GM19239 (cell line): ENCODE measurements around the gene SLC25A21.
"Not testable (repeated sequence)": the region's sequence is repeated elsewhere in the genome, so short reads cannot be mapped to it uniquely, and the experiment has no call there.

ENCODE experiments used
- DNase-seq: peaks from one replicate; pipeline ENCODE4 v3.0.0; 2011; ENCODE audit warnings: low spot score; ENCODE audit not compliant: insufficient read length
- FAIRE-seq: peaks from 2 replicates; lab custom pipeline; 2011; peaks lifted over from hg19 to GRCh38; lab: Jason Lieb, UNC

The SLC25A21 gene

DNA sequence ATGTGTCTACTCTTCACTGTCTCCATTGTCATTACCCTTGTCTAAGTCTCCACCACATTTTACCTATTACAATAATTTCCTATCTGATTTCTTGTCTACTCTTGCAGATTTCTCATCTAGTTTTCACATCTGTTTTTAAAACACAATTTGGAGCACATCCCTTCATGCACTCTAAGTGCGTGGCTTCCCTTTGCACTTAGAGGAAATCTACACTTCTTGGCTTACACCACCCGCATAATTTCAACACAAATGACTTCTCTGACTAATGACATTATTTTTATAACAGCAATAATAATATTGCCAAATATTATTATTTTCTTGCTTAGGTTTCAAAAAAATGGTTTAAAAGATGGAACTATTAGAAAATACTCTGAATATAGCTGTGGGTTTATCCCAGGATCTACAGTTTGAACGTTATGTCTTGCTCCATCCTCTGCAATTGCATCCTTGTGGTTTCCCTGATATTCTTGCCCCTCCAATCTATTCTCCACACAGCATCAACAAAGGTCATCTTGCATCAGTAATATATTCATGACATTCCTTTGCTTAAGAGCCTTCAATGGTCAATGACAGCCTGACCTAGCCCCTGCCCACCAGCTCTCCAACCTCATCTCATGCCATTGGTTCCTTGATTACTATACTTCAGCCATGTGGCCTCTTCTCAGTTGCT, 153.7 kb downstream of the SLC25A21 start:
- DNase-seq (no peak), FAIRE-seq (no peak)

GRCh38 chr14:37013078-37013477, 159.3 kb downstream of the SLC25A21 start:
- DNase-seq (no peak), FAIRE-seq (no peak)

DNA sequence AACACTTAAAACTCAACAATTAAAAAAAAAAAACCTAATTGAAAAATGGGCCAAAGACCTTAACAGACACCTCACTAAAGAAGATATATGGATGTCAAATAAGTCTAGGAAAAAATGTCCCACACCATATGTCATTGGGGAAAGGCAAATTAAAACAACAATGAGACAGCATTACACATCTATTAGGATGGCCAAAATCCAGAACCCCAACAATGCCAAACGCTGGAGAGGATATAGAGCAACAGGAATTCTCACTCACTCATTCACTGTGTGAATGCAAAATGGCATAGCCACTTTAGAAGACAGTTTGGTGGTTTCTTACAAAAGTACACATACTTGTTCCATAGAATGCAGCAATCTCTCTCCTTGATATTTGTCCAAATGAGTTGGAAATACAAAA, 173.7 kb downstream of the SLC25A21 start:
- no peak for FAIRE-seq
- no peak for DNase-seq

- FAIRE-seq = no peak
- DNase-seq = no peak
Measured at GRCh38 chr14:36997843-36998242, 174.6 kb downstream of the SLC25A21 start.

GRCh38 chr14:36996857-36997590, 175.4 kb downstream of the SLC25A21 start:
- FAIRE-seq (no peak), DNase-seq (no peak)

DNA sequence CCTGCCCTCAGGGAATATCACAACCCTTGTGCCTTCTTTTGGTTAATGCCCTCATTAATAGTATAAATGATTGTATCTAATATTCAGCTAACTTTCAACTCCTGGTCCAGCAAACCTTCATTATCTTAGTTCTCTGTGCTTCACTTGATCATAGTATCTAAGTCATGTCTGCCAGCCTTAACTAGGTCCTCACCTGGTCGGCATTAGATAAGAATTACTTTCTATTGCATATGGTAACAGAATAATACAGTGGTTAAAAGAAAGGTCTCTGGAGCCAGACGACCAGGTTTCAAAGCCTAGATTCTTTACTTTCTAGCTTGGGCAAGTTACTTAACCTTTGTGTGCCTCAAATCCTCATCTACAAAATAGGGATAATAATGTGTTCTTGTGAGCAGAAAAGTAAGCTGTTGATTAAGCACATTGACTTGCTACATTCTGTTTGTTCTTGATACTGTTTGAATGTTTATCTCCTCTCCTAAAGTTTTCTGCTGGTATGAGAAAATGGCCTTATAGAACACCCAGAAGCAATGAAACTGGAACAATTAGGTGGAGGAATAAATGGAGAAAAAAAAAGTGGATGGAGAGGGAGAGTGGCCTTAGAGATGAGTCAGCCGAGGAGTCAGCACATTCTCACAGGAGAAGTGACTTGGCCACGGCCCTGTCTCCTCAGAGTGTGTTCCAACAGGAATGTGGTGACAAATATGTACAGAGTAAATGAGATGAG, 176.1 kb downstream of the SLC25A21 start:
- no peak for FAIRE-seq
- no peak for DNase-seq

GRCh38 chr14:36989806-36990205, 182.6 kb downstream of the SLC25A21 start:
- no peak for DNase-seq
- no peak for FAIRE-seq

- no peak for DNase-seq
- no peak for FAIRE-seq
Measured at GRCh38 chr14:36988989-36989388, 183.4 kb downstream of the SLC25A21 start.

DNA sequence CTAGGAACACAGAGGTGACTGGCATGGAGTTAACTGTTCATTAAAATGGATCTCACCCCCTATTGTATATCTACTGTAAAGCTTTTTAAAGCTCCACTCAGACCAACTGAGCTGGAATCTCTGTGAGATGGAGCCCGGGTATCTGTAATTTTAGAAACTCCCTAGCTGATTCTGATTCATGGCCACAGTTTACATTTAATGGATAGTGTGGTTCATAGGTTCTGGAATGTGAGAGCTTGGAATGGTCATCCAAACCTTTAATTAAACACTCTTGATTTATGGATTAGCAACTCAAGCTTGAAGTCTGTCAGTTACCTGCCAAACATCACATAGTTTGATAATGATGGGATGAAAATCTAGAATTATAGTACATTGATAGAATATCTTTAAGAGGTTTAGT, 183.8 kb downstream of the SLC25A21 start:
- DNase-seq (no peak), FAIRE-seq (no peak)

DNA sequence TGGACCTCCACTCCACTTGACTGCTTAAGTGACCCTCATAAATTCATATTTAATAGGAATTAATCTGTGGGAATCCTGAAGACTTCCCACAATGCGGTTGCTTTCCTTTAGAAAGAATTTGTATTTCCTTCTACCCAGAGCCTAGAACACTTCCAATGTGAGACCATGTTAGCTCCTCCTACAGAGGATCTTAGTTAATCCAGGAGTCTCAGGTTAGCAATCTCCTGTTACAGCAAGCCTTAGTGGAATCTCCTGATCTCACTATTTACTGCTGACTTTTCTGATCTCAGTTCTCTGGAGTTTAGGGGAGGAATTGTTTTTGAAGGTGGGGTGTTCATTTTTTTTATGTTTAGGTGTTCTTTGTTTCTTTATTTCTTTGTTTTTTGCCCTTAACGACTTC, 186.0 kb downstream of the SLC25A21 start:
- FAIRE-seq (no peak), DNase-seq (no peak)

DNA sequence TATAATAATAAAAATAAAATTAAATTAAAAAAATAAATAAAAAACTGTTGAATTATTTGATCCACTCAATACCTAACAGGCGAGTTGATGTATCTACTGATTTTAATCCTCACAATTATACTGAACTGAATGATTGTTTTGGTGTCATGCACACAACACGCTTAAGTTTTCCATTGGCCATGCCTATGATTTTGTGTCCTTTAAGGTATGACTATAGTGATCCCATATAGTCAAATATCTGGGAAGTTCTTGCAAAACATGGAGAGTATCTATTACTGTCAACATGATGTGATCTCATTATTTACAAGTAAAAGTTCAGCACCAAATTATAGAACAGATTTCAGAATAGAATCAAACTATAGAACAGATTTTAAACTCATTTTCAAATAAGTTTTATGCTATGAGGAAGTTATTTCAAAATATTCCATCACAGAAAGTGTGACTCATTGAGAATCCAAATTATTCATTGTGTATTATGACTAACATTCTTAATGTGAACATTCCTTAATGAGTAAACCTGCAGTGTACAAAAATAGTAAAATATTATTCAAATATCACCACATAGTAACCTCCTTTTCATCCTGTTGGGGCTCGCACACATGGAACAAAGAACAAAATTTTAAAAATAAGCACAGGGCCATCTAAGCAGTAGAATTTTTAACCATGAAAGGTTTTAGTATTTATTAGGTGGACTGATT, 190.4 kb downstream of the SLC25A21 start:
- no peak for DNase-seq
- FAIRE-seq = no peak

DNA sequence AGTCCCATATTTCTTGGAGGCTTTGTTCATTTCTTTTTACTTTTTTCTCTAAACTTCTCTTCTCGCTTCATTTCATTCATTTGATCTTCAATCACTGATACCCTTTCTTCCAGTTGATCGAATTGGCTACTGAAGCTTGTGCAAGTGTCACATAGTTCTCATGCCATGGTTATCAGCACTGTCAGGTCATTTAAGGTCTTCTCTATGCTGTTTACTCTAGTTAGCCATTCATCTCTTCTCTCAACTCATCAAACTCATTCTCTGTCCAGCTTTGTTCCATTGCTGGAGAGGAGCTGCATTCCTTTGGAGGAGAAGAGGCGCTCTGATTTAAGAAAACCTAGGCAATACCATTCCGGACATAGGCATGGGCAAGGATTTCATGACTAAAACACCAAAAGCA, 192.0 kb downstream of the SLC25A21 start:
- not testable (repeated sequence) for DNase-seq, FAIRE-seq

- DNase-seq (no peak), FAIRE-seq (no peak)
Measured at GRCh38 chr14:36979863-36980262, 192.5 kb downstream of the SLC25A21 start.

DNA sequence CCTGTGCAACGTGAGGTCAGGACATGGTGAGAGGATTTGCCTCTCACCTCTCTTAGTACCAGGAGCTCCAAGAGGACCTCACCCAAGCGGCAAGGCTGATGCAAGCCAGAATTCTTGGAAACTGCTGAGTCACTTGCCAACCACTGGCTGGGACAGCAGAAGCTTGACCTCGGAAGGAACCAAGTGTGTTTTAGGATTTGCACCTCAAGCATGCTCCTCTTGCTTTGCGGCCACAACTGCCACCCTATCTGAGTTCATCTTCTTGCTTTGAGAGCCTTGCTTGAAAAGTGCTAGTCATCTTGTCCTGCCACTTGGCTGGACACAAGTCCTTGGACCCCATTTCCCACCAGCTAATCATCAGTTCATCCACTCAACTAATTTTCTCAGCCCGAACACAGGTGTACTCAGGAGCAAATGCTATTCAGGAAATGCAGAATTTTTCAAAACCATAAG, 195.8 kb downstream of the SLC25A21 start:
- FAIRE-seq (no peak), DNase-seq (no peak)

- no peak for FAIRE-seq
- DNase-seq = no peak
Measured at GRCh38 chr14:36975834-36976233, 196.6 kb downstream of the SLC25A21 start.

GRCh38 chr14:36974985-36975384, 197.4 kb downstream of the SLC25A21 start:
- no peak for DNase-seq
- FAIRE-seq = no peak

DNA sequence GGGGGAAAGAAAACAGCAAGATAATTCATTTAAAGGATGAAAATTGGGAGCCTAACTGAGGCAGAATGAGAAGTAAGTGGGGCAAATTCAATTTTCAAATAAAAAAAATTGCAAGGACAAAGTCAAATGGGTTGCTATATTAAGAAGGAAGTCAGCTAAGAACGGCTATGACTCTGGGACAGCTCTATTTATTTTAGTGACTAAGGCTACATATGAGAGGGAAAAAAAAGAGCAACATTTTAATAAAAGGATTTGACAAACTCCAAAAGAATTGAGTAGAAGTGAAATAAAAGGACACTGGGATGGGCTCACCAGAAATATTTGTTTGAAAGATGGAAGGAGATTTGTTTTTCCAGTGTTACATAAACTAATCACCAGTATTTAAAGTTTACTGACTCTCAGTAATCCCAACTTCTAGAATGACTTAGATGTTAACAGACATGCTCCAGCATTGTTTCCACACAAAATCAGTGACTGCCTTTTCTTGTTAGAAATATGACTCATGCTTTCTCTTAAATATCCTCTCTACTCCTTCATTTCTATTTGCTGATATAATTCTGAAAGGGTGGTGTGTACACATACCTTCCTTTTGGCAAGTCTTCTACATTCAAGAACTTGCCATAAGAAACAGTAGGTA, 198.5 kb downstream of the SLC25A21 start:
- FAIRE-seq (no peak), DNase-seq (no peak)

GRCh38 chr14:36971263-36971855, 201.0 kb downstream of the SLC25A21 start:
- DNase-seq (no peak), FAIRE-seq (no peak)

DNA sequence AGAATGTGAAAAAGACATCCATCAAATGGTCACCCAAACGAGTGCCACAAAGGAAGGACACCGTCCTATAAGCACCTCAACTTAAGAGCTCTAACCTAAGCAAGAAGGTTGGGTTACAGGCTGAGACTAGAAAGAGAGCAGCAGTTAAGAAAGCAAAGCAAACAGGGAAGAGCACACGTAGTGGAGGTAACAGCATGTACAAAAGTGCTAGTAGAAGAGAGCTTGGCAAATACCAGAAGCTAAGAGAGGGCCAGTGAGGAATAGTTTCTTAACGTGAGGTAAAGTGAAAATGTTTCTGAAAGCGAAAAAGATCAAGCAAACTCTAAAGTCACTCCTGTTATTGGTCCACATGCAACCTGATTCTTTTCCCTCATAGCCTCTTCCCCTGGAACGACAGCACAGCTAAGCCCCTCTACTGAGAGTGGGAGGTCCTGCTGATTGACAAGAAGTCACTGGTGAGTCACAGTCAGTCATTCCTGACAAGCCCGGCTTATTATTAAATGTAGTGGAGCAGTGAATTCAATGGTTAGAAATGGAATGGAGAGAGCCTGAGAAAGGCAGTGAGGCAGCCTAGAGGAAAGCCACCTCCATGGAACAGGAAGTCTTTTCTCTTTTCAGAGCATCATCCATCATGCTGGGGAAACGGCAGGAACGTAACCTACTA, 204.4 kb downstream of the SLC25A21 start:
- DNase-seq (no peak), FAIRE-seq (no peak)
